HepG2 (cell line): ENCODE measurements around the gene HAUS7. TPM values are rescaled to one million over a fixed set of nuclear protein-coding genes. Genes with fewer than 3 reads are reported as not detected.

Experiments
- ATAC-seq: fragments of 200-7000 bp; cut with Tn5 transposase; 3 replicates; pipeline ENCODE4 v1.9.1; 2020; ENCODE audit warnings: mild to moderate bottlenecking, moderate library complexity
- BruUV-seq: library from RNA; stranded (reverse); fragments of 400-500 nt; replicated peaks from 2 replicates; lab custom pipeline; 2021; lab: Mats Ljungman, UMichigan
- CTCF ChIA-PET: fragments of 300-600 bp; formaldehyde crosslinking; extraction: SDS; loops from one replicate; lab custom pipeline; 2021; ENCODE audit warnings: low total read pairs, inconsistent platforms, low intra/inter-chr PET ratio; lab: Yijun Ruan, JAX
- POLR2A ChIA-PET: fragments of 350-600 bp; sonication (Branson Sonifier 250); formaldehyde crosslinking; loops from one replicate; lab custom pipeline; 2020; ENCODE audit warnings: antibody characterized with exemption, inconsistent platforms; lab: Yijun Ruan, JAX
- DNase-seq: peaks from one replicate; pipeline ENCODE4 v3.0.0-alpha.2; 2015; ENCODE audit warnings: low spot score
- FAIRE-seq: peaks from 3 replicates; lab custom pipeline; 2011; peaks lifted over from hg19 to GRCh38; lab: Jason Lieb, UNC
- H2AFZ ChIP-seq: one replicate; pipeline ENCODE4 v1.6.1; 2011; ENCODE audit warnings: low read length, inconsistent platforms
- H3K27ac ChIP-seq: fragments of 300-600 bp; 3 replicates; pipeline ENCODE4 v1.8.0; 2011; ENCODE audit warnings: mixed run types, mild to moderate bottlenecking, mixed read lengths, low read length, inconsistent platforms; ENCODE audit not compliant: insufficient read depth; ENCODE audit errors: extremely low read length
- H3K27me3 ChIP-seq, 2 experiments: fragments of 200-600 bp in 1 of 2; 2 replicates in 1 of 2; 3 replicates in 1 of 2; pipeline versions ENCODE4 v1.6.0 to v1.8.0; 2011; ENCODE audit warnings: low read length in 2 of 2, mild to moderate bottlenecking in 2 of 2, moderate library complexity in 2 of 2, inconsistent platforms in 1 of 2; ENCODE audit not compliant: insufficient read depth in 2 of 2, control insufficient read depth in 1 of 2
- H3K36me3 ChIP-seq, 2 experiments: fragments of 200-600 bp in 1 of 2; replicated peaks in 1 of 2; 2 replicates in 1 of 2; 3 replicates in 1 of 2; pipeline versions ENCODE4 v1.5.1 to v1.8.0; 2011; ENCODE audit warnings: low read length in 2 of 2, inconsistent platforms in 1 of 2; ENCODE audit not compliant: insufficient read depth in 2 of 2, control insufficient read depth in 1 of 2
- H3K4me1 ChIP-seq: 2 replicates; pipeline ENCODE4 v1.5.1; 2012; ENCODE audit warnings: low read length, inconsistent platforms; ENCODE audit not compliant: insufficient read depth
- H3K4me2 ChIP-seq: 2 replicates; pipeline ENCODE4 v1.6.0; 2011; ENCODE audit warnings: low read depth, low read length, inconsistent platforms
- H3K4me3 ChIP-seq, 3 experiments: fragments of 200-600 bp in 1 of 3; sonication (generic), shearing (Covaris generic) in 1 of 3; replicated peaks in 1 of 3; 2 replicates each; pipeline ENCODE4 v1.5.1; 2011 to 2016; ENCODE audit warnings: low read length in 3 of 3, inconsistent platforms in 2 of 3, low read depth in 2 of 3, mild to moderate bottlenecking in 2 of 3, control low read depth in 1 of 3, mixed read lengths in 1 of 3; ENCODE audit not compliant: insufficient read depth in 1 of 3
- H3K79me2 ChIP-seq: one replicate; pipeline ENCODE4 v1.6.1; 2011; ENCODE audit warnings: low read length, inconsistent platforms; ENCODE audit not compliant: insufficient read depth
- H3K9ac ChIP-seq: 2 replicates; pipeline ENCODE4 v1.6.0; 2011; ENCODE audit warnings: mild to moderate bottlenecking, low read depth, low read length, inconsistent platforms; ENCODE audit not compliant: insufficient read depth
- H3K9me3 ChIP-seq: 2 replicates; pipeline ENCODE4 v1.5.1; 2012; ENCODE audit warnings: mild to moderate bottlenecking, low read length
- H4K20me1 ChIP-seq: 2 replicates; pipeline ENCODE4 v1.6.0; 2011; ENCODE audit warnings: inconsistent platforms, mild to moderate bottlenecking, low read length, moderate library complexity; ENCODE audit not compliant: insufficient read depth
- STAG1 ChIP-seq: sonication (generic); formaldehyde crosslinking; IDR thresholded peaks from 2 replicates; pipeline ENCODE4 v1.4.0; 2020; ENCODE audit warnings: missing genetic modification reagents
- TMF1 ChIP-seq: sonication (generic); formaldehyde crosslinking; IDR thresholded peaks from 2 replicates; pipeline ENCODE4 v1.8.1; 2022; ENCODE audit warnings: low read depth, missing genetic modification reagents
- WGBS: methylation state at CpG from one replicate; pipeline ENCODE4 v1.1.6; 2017; ENCODE audit warnings: low lambda C conversion rate; 5-methylcytosine and 5-hydroxymethylcytosine counted together
- in situ Hi-C: cut with HindIII; loops from 2 replicates; pipeline ENCODE4 v1.10.0; 2017; ENCODE audit warnings: low pct_unique_long_range_greater_than_20kb; ENCODE audit not compliant: extremely low pct_ligation_motif_present
- intact Hi-C: fragments of 100-400 bp; cut with micrococcal nuclease; formaldehyde crosslinking; loops from one replicate; pipeline ENCODE4 v1.10.0; 2022; ENCODE audit not compliant: unreplicated experiment
- polyA plus RNA-seq, 8 experiments: library from polyadenylated mRNA; depleted of rRNA in 3 of 8; stranded (reverse) in 7 of 8; unstranded in 1 of 8; fragments of >200 nt; fragmentation: Illumina TruSeq in 4 of 8; extraction: Trizol in 4 of 8; gene quantifications; 2 replicates each; pipeline versions ENCODE4 v1.2.1 to v1.2.3, GENCODE V29; 2011 to 2016; ENCODE audit warnings: low read depth in 4 of 8, missing spikeins in 1 of 8, mixed read lengths in 1 of 8; ENCODE audit not compliant: insufficient read depth in 1 of 8
- total RNA-seq, 5 experiments: library from RNA; depleted of rRNA; stranded (reverse); fragments of >200 nt; fragmentation: Illumina TruSeq; extraction: Trizol; gene quantifications; 2 replicates each; pipeline ENCODE4 v1.2.3, GENCODE V29; 2016; ENCODE audit warnings: low read depth in 1 of 5
- TF ChIP-seq, protein P1 (sequence below): sonication (generic); formaldehyde crosslinking; IDR thresholded peaks from 2 replicates; pipeline ENCODE4 v1.4.0; 2020; ENCODE audit warnings: mild to moderate bottlenecking, missing genetic modification reagents
- TF ChIP-seq, protein P2 (sequence below): sonication (generic); formaldehyde crosslinking; IDR thresholded peaks from 2 replicates; pipeline ENCODE4 v1.5.0; 2020; ENCODE audit warnings: mild to moderate bottlenecking, missing genetic modification reagents, moderate library complexity
- TF ChIP-seq, protein P3 (sequence below): sonication (generic); formaldehyde crosslinking; IDR thresholded peaks from 2 replicates; pipeline ENCODE4 v1.4.0; 2020; ENCODE audit warnings: missing genetic modification reagents

Gene HAUS7
- total and polyA plus RNA-seq, 2 of the 13 experiments (the other 11 are each of a cell fraction or from before 2014, with no cell fraction given), result 10.9 to 42.4 TPM

DNA sequence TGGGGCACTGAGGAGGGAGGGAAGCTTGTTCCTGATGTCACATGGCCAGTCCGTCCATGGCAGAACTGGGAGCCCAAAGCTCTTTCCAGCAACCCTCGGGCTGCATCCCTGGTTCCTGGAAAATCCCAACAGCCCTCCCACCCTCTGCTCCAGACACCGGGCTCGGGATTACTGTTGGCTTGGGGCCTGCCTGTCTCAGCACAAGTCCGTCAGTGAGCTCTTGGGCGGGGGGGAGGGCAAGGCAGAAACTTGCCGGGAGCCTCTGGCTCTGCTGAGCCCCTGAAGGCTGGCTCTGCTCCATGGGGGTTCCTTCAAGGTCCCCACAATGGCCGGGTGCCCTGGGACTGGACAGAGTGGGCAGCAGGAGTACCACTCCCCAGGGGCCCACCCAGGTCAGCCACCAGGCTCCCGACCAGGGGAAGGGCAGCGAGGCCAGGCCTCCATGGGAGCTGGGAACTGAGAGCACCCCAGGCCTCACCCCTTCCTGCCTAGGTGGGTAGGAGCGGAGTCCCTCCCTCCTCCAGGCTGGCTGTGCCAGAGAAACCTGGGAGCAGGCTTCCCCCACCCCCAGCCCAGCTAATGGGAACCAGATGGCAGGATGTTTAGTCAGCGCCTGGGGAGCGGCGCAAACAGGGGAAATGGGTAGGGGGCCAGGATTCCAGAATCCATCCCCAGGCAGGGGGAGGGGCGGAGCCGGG, 6.4 kb upstream of the HAUS7 start (continued):
- TF ChIP-seq, protein P1, sequence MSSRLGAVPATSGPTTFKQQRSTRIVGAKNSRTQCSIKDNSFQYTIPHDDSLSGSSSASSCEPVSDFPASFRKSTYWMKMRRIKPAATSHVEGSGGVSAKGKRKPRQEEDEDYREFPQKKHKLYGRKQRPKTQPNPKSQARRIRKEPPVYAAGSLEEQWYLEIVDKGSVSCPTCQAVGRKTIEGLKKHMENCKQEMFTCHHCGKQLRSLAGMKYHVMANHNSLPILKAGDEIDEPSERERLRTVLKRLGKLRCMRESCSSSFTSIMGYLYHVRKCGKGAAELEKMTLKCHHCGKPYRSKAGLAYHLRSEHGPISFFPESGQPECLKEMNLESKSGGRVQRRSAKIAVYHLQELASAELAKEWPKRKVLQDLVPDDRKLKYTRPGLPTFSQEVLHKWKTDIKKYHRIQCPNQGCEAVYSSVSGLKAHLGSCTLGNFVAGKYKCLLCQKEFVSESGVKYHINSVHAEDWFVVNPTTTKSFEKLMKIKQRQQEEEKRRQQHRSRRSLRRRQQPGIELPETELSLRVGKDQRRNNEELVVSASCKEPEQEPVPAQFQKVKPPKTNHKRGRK (CRISPR knock-in tag), result no peak

DNA sequence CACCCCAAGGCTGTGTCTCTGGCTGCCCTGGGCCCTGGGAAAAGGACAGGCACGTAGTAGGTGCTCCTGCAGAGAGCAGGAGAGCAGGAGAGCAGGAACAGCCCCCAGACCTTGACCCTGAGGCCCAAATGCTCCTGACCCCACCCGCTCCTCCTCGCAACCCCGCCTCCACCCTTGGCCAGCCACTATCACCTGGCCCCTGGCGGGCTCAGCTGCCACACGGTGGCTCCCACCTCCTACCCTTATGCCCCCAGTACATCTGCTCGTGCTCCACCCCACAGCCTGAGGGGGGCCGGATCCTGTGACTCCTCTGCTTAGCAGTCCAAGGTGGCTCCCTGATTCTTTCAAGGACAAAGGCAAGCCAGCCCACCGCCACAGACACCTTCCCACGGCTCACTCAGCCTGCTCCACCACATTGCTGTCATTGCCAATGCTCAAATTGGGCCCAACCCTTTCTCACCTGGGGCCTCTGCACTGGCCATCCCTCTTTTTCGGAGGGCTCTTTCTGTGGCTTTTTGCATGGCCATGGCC, 5.4 kb upstream of the HAUS7 start:
- Histone ChIP-seq H3K9ac (no peak overlapping the region), H3K27ac (no peak overlapping the region), H3K4me1 (peaks cover 35% of the 10 kb centered on the region)
- no peak for ATAC-seq
- TF ChIP-seq, protein P2, sequence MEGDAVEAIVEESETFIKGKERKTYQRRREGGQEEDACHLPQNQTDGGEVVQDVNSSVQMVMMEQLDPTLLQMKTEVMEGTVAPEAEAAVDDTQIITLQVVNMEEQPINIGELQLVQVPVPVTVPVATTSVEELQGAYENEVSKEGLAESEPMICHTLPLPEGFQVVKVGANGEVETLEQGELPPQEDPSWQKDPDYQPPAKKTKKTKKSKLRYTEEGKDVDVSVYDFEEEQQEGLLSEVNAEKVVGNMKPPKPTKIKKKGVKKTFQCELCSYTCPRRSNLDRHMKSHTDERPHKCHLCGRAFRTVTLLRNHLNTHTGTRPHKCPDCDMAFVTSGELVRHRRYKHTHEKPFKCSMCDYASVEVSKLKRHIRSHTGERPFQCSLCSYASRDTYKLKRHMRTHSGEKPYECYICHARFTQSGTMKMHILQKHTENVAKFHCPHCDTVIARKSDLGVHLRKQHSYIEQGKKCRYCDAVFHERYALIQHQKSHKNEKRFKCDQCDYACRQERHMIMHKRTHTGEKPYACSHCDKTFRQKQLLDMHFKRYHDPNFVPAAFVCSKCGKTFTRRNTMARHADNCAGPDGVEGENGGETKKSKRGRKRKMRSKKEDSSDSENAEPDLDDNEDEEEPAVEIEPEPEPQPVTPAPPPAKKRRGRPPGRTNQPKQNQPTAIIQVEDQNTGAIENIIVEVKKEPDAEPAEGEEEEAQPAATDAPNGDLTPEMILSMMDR, result peak; percentile 59
- TF ChIP-seq STAG1 (peak; percentile 38), TMF1 (CRISPR knock-in tag) (no peak)
- TF ChIP-seq, protein P3, sequence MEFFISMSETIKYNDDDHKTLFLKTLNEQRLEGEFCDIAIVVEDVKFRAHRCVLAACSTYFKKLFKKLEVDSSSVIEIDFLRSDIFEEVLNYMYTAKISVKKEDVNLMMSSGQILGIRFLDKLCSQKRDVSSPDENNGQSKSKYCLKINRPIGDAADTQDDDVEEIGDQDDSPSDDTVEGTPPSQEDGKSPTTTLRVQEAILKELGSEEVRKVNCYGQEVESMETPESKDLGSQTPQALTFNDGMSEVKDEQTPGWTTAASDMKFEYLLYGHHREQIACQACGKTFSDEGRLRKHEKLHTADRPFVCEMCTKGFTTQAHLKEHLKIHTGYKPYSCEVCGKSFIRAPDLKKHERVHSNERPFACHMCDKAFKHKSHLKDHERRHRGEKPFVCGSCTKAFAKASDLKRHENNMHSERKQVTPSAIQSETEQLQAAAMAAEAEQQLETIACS (CRISPR knock-in tag), result no peak
- TF ChIP-seq, all 625 proteins: peak for 2
- H3K9me3 ChIP-seq, result no peaks in the 10 kb centered on the region
- intact Hi-C loops (no loop called here), in situ Hi-C loops (no loop called here)
- no peak overlapping the region for H3K4me2 ChIP-seq
- H4K20me1 ChIP-seq, result no peaks in the 10 kb centered on the region
- no peaks in the 10 kb centered on the region for H3K36me3 ChIP-seq
- FAIRE-seq (no peak), DNase-seq (no peak)
- peaks cover 2 to 5% of the 10 kb centered on the region in 2 experiments; a peak in 2 of 5 replicates for H3K27me3 ChIP-seq
- no peak overlapping the region for H2AFZ ChIP-seq
- ChIA-PET CTCF (no interaction called here), POLR2A (no interaction called here)
- 60% methylated on average over 1 of the region's 11 CpGs for WGBS
- no peak overlapping the region for H3K4me3 ChIP-seq
- no peaks in the 10 kb centered on the region for H3K79me2 ChIP-seq
- BruUV-seq, result no TSS peak
